Measurements from ENCODE around the gene TRIM24.

Gene TRIM24

DNA sequence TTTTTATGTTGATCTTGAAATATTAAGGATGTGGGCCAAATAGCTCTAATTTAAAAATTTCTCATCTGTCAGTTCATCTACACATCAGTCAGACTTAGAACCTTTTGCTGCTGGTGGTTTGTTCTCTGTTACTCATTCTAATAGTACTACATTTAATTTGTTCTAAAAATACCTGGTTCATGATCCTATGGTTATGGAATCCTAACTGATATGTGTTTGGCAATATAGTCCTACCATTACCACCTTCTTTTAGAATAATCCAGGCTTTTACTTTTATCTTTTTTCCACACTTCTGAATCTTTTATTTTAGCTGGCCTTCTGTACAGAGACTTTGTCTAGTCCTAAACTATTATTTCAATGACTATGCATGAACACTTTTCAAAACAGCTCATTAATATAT lies 124.2 kb downstream of the TRIM24 start:
- no peak for DNase-seq

- no peak for DNase-seq
Measured at GRCh38 chr7:138584696-138585095, 124.6 kb downstream of the TRIM24 start.

DNA sequence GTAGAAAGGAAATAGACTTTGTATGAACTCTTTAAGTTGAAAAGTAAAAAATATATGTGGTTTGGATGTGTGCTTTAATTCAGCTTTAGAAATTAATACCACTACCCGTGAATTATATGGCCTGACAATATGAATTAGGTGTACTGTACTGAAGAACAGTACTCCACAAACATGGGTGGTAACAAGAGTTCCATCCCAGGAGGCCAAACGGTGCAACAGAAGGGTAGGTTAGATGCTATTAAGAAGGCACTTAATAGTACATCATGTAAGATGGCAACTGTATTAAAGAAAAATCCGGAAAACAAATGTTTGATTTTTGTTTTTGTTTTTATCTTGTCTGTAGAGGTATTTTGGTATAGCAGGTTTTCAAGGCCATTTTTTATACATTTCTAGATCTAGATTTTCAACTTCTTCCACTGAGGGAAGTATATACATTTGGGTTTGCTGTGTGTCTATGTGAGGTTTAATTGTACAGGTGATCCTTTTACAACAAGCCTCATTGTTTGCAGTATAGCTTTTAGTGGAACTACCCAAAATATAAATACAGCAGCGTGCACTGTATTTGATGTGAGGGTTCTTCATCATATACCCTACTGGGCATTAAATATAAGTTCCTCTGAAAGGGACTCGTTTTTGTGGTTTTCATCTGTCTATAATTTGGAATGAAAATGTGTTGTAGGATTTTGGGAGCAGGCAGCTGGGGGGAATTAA lies 125.4 kb downstream of the TRIM24 start:
- no peak for DNase-seq

GRCh38 chr7:138587485-138587884 lies 127.4 kb downstream of the TRIM24 start:
- no peak for DNase-seq

GRCh38 chr7:138588986-138589385 lies 128.9 kb downstream of the TRIM24 start:
- DNase-seq: no peak

- no peak for DNase-seq
Measured at GRCh38 chr7:138590154-138590553, 130.1 kb downstream of the TRIM24 start.

DNA sequence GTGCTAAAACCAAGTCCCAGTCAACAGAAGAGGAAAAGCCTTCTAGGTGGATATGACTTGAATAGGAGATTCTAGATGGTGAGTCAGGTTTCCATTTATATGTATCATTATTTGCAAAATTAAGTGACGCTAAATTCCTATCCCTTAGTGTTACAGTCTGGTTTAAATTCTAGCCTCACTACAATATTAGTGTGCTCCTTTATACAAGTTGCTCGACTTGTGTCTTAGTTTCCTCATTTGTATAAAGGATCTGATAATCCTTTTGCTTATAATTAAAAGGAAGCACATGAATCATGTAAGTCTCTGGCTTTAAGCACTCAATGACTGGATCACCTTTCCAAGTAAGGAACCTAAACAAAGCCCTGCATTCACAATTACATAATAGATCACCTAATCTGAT lies 135.4 kb downstream of the TRIM24 start:
- DNase-seq: no peak

GRCh38 chr7:138602451-138602850 lies 142.4 kb downstream of the TRIM24 start:
- DNase-seq: no peak

- DNase-seq: no peak
Measured at GRCh38 chr7:138603549-138604318, 143.7 kb downstream of the TRIM24 start.

- DNase-seq: no peak
Measured at GRCh38 chr7:138606236-138606635, 146.2 kb downstream of the TRIM24 start.

DNA sequence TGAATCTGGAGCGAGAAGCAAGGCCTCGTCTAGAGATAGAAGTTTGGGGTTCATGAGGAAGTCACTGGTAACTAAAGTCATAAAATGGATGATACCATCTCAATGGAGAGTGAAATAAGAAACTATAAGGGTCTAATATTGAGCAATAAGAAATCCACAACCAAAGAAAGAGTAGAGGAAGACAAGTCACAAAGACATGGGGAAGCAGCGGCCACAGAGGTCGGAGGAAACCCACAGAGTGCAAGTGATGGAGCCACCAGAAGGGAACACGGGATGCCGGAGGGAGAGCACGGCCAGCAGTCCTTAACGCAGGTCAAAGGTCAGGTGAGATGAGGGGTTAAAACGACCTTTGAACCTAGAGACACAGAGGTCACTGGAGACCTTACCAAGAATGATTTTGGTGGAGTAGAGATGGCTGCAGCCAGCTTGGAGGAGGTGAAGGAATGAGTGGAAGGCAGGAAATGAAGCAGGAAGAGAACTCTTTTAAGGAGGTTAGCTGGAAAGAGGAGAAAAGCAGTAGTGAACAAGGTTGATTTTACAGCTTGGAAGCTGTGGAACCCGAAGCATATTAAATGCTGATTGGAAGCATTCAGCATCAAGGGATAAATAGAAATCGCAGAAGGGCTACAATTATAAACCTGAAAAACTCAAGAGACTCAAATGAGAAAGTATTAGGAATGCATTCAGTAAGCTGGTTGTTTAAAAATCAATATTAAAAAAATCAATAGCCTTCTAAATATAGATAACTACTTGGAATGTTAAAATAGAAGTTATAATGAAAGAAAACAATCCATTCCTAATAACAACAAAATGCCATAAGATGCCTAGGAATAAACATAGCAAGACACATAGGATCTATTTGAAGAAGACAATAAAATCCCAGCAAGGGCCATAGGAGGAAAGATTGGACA lies 147.4 kb downstream of the TRIM24 start:
- no peak for DNase-seq

DNA sequence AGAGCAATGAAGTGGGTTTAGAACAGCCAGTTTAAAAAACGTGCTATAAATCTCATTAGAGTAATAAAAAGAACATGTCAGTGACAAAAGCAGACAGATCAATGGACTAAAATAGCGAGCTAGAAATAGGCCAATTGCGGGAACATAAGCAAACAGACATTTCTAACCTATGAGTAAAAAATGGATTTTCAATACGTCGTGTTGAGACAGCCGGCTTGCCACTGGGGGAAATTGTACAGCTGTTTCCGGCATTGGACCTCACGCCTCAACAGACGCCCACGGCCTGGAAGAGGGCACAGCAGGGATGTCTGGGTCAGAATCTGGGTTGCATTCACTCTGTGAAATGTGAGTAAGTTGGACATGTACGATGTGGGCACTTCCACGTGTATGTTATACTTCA lies 148.2 kb downstream of the TRIM24 start:
- no peak for DNase-seq

GRCh38 chr7:138610671-138611170 lies 150.7 kb downstream of the TRIM24 start:
- no peak for DNase-seq

GRCh38 chr7:138613630-138614029 lies 153.6 kb downstream of the TRIM24 start:
- DNase-seq: no peak

DNA sequence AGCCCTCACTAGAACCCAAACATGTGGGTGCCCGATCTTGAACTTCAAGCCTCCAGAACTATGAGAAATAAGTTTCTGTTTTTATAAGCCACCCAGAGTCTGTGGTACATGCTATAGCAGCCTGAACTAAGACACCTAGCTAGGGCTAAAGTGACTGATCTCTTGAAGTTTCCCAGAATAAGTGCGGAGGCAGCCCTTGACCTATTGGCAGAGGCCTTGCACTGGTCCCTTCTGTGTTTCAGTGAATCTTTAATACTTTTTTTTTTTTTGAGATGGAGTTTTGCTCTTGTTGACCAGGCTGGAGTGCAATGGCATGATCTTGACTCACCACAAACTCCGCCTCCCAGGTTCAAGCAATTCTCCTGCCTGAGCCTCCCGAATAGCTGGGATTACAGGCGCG lies 156.0 kb downstream of the TRIM24 start:
- no peak for DNase-seq

- DNase-seq: no peak
Measured at GRCh38 chr7:138618506-138618905, 158.4 kb downstream of the TRIM24 start.

DNA sequence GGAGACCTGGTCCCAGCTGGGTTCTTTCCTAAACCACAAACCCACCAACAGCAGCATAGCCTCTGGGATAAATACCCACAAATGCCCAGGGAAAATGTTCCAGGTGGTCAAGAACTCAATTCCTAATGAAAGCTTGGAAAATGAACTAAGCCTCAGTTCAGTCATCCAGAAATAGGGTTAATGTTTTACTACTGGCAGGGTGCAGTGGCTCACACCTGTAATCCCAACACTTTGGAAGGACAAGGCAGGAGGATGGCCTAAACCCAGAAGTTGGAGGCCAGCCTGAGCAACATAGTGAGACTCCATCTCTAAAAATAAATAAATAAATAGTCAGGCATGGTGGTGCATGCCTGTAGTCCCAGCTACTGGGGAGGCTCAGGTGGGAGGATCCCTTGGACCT lies 158.9 kb downstream of the TRIM24 start:
- DNase-seq: no peak

GRCh38 chr7:138622841-138623240 lies 162.8 kb downstream of the TRIM24 start:
- no peak for DNase-seq

DNA sequence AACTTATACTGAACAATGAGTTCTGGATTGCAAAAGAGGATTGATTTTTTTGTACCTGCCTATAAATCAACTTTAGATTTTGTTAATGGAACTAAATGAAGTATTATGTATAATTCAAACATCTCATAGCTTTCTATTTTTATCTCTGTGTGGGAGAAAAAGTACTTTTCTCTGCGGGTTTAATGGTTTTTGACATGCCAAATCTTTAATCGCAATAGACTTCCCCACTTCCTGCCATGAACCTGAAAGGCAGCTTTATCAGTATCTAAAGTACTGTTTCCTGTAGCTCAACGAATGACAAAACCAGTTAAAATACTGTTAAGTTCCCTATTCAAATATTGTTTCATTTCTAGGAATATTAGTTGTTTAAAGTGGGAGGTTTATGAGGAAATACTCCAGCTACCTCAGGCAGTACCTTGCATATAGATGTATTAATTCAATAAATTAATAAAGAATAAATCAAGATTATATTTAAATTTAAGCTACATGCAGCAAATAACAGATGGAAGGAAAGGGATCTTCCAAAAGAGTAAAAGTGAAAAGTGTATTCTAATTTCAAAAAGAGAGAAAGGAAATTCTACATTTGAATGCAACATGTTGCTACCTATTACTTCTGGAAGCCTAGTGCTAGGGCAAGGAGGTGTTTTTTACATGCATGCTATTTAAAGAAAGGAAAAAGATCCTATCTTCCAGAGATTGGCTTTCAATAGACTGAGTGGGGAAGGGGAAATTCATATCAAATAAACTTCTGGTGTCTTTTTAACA lies 165.2 kb downstream of the TRIM24 start:
- peak in 1 of 2 donors; percentile 85 for DNase-seq

DNA sequence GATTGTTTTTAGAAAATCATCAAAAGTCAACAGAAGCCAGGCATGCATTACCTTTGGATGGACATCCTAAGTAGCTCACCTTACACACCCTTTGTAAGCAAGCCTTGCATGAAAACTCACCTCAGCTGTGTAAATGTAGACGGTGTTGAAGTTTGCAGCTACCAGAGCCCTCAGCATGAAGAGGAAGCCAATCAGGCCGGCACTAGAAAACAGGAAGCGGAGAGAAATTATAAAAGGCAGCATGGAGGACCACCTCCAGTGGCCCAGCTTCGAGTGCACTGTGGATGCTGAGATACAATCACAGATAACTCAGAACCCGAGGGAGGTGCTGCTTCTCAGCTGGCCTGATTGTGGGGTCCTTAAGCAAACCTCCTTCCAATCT lies 165.8 kb downstream of the TRIM24 start:
- peak in 1 of 2 donors; percentile 60 for DNase-seq

DNA sequence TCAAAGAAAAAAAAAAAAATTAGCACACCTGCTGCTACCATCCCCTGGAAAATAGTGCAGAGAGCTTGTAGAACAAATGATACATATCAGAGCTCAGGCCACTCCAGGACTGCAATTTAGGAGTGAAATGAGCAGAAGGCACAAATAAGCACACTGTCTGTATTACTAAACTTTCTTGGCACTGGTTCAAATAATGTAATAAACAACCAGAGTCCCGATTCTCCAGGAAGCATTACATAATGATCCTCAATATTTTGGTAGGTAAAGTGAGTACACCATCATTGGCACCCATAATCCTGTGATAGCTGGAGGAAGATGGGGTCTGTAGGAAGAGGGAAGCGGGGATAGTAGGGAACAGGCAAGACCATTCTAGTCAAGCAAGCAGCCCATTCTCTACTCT lies 166.8 kb downstream of the TRIM24 start:
- DNase-seq: peak in 1 of 2 donors; percentile 6

DNA sequence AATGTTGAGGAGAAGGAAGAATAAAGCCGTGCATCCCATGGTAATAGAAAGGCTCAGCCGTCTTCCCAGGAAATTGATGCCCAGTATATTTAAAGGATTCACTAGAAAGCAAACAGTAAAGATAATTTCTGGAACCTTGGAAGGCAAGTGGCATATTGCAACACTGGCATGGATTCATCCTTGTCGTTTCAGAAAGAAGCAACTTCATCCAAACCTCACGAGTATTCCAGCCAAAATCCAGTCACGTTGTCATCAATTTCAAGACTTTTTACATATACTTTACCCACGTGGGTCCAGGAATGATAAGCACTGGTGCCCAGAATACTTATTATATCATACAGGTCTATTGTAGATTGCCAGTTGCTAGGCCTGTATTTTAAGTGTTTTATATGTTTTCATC lies 167.3 kb downstream of the TRIM24 start:
- no peak for DNase-seq
